Right lobe of liver (tissue), 4 donors: ENCODE data around the gene NLGN1.

ENCODE experiments used
- POLR2A ChIP-seq: fragments of 450-650 bp; IDR thresholded peaks from one replicate; pipeline ENCODE4 v1.6.1; 2017; ENCODE audit warnings: antibody characterized with exemption, mild to moderate bottlenecking
- TF ChIP-seq, protein P1 (sequence below), 4 donors: fragments of 200-600 bp in 3 of 4; fragments of 450-650 bp in 1 of 4; IDR thresholded peaks; one replicate each; pipeline versions ENCODE4 v1.5.1 to v1.8.0; 2016 to 2022; ENCODE audit warnings: antibody characterized with exemption in 4 of 4, mild to moderate bottlenecking in 2 of 4
- donor health status: DM: no; HTN: no; CAD: no.
- donor health status: DM: no; HTN: no; CAD: no.
- donor health status: DM: no; HTN: yes; CAD: no.

DNA sequence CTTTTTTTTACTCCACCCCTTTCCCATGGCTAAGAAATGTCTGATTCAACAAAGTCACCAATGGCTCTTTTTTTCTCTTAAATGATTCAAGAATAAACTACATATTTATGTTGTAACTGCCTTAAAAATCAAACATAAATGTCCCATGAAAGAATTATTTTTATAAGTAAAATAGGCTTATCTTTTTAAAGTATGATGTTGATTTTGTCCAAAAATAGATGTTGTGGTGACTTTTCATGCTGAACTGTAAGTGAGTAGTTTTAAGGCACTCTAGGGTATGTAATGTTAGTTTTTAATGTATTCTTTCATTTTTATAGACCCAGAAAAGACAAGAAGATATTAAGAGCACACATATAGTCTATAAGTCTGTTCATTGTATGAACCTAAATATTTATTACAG, 594.9 kb downstream of the NLGN1 start:
- TF ChIP-seq POLR2A: no peak
- TF ChIP-seq, protein P1, sequence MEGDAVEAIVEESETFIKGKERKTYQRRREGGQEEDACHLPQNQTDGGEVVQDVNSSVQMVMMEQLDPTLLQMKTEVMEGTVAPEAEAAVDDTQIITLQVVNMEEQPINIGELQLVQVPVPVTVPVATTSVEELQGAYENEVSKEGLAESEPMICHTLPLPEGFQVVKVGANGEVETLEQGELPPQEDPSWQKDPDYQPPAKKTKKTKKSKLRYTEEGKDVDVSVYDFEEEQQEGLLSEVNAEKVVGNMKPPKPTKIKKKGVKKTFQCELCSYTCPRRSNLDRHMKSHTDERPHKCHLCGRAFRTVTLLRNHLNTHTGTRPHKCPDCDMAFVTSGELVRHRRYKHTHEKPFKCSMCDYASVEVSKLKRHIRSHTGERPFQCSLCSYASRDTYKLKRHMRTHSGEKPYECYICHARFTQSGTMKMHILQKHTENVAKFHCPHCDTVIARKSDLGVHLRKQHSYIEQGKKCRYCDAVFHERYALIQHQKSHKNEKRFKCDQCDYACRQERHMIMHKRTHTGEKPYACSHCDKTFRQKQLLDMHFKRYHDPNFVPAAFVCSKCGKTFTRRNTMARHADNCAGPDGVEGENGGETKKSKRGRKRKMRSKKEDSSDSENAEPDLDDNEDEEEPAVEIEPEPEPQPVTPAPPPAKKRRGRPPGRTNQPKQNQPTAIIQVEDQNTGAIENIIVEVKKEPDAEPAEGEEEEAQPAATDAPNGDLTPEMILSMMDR (IDR thresholded peaks at IDR 0.05): no peak
